Gastroesophageal sphincter (tissue), 3 donors: ENCODE data around the gene CACNA1D.

Source experiments
- POLR2AphosphoS5 ChIP-seq: sonication (generic); formaldehyde crosslinking; IDR thresholded peaks from one replicate; pipeline ENCODE4 v1.6.1; 2017; ENCODE audit warnings: antibody characterized with exemption
- TF ChIP-seq, protein P1 (sequence below), 4 experiments: fragments of 200-600 bp in 2 of 4; fragments of 450-650 bp in 2 of 4; sonication (generic) in 1 of 4; IDR thresholded peaks; one replicate each; pipeline ENCODE4 v1.5.1; 2017 to 2019; ENCODE audit warnings: antibody characterized with exemption in 4 of 4, mild to moderate bottlenecking in 2 of 4, moderate library complexity in 2 of 4

- TF ChIP-seq, protein P1, sequence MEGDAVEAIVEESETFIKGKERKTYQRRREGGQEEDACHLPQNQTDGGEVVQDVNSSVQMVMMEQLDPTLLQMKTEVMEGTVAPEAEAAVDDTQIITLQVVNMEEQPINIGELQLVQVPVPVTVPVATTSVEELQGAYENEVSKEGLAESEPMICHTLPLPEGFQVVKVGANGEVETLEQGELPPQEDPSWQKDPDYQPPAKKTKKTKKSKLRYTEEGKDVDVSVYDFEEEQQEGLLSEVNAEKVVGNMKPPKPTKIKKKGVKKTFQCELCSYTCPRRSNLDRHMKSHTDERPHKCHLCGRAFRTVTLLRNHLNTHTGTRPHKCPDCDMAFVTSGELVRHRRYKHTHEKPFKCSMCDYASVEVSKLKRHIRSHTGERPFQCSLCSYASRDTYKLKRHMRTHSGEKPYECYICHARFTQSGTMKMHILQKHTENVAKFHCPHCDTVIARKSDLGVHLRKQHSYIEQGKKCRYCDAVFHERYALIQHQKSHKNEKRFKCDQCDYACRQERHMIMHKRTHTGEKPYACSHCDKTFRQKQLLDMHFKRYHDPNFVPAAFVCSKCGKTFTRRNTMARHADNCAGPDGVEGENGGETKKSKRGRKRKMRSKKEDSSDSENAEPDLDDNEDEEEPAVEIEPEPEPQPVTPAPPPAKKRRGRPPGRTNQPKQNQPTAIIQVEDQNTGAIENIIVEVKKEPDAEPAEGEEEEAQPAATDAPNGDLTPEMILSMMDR (IDR thresholded peaks at IDR 0.05) = no peak
- no peak for TF ChIP-seq POLR2AphosphoS5
Observed at GRCh38 chr3:53739966-53740365, 245.6 kb downstream of the CACNA1D start.
